HCT116 (cell line): ENCODE data around the gene DNAH9. TPM values are rescaled to one million over a fixed set of nuclear protein-coding genes. Genes with fewer than 3 reads are reported as not detected.

Source experiments
- ATAC-seq: fragments of 200-7000 bp; cut with Tn5 transposase; 2 replicates; pipeline ENCODE4 v1.9.1; 2020; ENCODE audit warnings: mild to moderate bottlenecking, moderate library complexity
- BruUV-seq: library from RNA; stranded (reverse); fragments of 400-500 nt; replicated peaks from 2 replicates; lab custom pipeline; 2021; lab: Mats Ljungman, UMichigan
- CTCF ChIA-PET: fragments of 300-600 bp; sonication (Branson Sonifier 250); formaldehyde crosslinking; loops from one replicate; lab custom pipeline; 2021; ENCODE audit warnings: antibody characterized with exemption; lab: Charles Lee
- POLR2A ChIA-PET: fragments of 300-600, 350-600 bp; sonication (Branson Sonifier 250); formaldehyde crosslinking; loops from one replicate; lab custom pipeline; 2021; ENCODE audit warnings: antibody characterized with exemption; lab: Charles Lee
- RAD21 ChIA-PET, 2 experiments: fragments of 300-600 bp; sonication (Branson Sonifier 250); formaldehyde crosslinking; loops; one replicate each; lab custom pipeline; 2023; ENCODE audit warnings: low total read pairs in 2 of 2; ENCODE audit not compliant: uncharacterized antibody in 2 of 2, unreplicated experiment in 2 of 2, low non-redundant PET in 1 of 2; lab: Charles Lee
- DNase-seq: peaks from one replicate; pipeline ENCODE4 v3.0.0-alpha.2; 2010; ENCODE audit warnings: low read depth, low spot score
- H2AFZ ChIP-seq: fragments of 200-600 bp; shearing (Covaris generic), sonication (generic); 2 replicates; pipeline ENCODE4 v1.6.1; 2017; ENCODE audit warnings: low read depth, mixed run types, mixed read lengths, antibody characterized with exemption, low read length; ENCODE audit not compliant: poor library complexity, severe bottlenecking
- H3K27ac ChIP-seq: 2 replicates; pipeline ENCODE4 v1.5.1; 2012; ENCODE audit warnings: low read depth, low read length
- H3K27me3 ChIP-seq: fragments of 200-600 bp; sonication (generic); 2 replicates; pipeline ENCODE4 v1.6.1; 2016; ENCODE audit warnings: mixed run types, low read length, mixed read lengths; ENCODE audit not compliant: insufficient read depth
- H3K36me3 ChIP-seq, 2 experiments: fragments of 200-500 bp in 1 of 2; fragments of 200-600 bp in 1 of 2; sonication (Bioruptor generic) in 1 of 2; sonication (generic) in 1 of 2; 2 replicates each; pipeline versions ENCODE4 v1.5.1 to v1.6.1; 2014 to 2016; ENCODE audit warnings: low read length in 2 of 2, inconsistent platforms in 1 of 2, mixed read lengths in 1 of 2, mixed run types in 1 of 2; ENCODE audit not compliant: insufficient read depth in 2 of 2, control insufficient read depth in 1 of 2
- H3K4me1 ChIP-seq, 2 experiments: fragments of 200-600 bp in 1 of 2; sonication (generic) in 1 of 2; 2 replicates each; pipeline versions ENCODE4 v1.5.1 to v1.6.1; 2012 to 2017; ENCODE audit warnings: low read length in 2 of 2, inconsistent platforms in 1 of 2, mild to moderate bottlenecking in 1 of 2, mixed read lengths in 1 of 2, mixed run types in 1 of 2, moderate library complexity in 1 of 2; ENCODE audit not compliant: insufficient read depth in 2 of 2, control insufficient read depth in 1 of 2
- H3K4me2 ChIP-seq: fragments of 200-600 bp; sonication (generic); 2 replicates; pipeline ENCODE4 v1.6.1; 2017; ENCODE audit warnings: mixed run types, low read length, mixed read lengths
- H3K4me3 ChIP-seq, 2 experiments: fragments of 200-600 bp in 1 of 2; sonication (generic) in 1 of 2; replicated peaks in 1 of 2; 2 replicates each; pipeline ENCODE4 v1.5.1; 2011 to 2016; ENCODE audit warnings: low read length in 2 of 2, control low read depth in 1 of 2, low read depth in 1 of 2, mild to moderate bottlenecking in 1 of 2, mixed read lengths in 1 of 2, mixed run types in 1 of 2
- H3K79me2 ChIP-seq: fragments of 200-600 bp; sonication (generic); 2 replicates; pipeline ENCODE4 v1.6.1; 2017; ENCODE audit warnings: mild to moderate bottlenecking, mixed run types, low read length, moderate library complexity, mixed read lengths; ENCODE audit not compliant: insufficient read depth
- H3K9ac ChIP-seq: fragments of 200-600 bp; sonication (generic); 2 replicates; pipeline ENCODE4 v1.6.1; 2016; ENCODE audit warnings: low read length, mixed read lengths
- H3K9me2 ChIP-seq: fragments of 200-600 bp; sonication (generic), shearing (Covaris generic); 2 replicates; pipeline ENCODE4 v1.6.1; 2017; ENCODE audit warnings: mixed run types, mild to moderate bottlenecking, moderate library complexity; ENCODE audit not compliant: insufficient read depth
- H3K9me3 ChIP-seq, 2 experiments: fragments of 200-500 bp in 1 of 2; fragments of 200-600 bp in 1 of 2; sonication (Bioruptor generic) in 1 of 2; sonication (generic) in 1 of 2; 2 replicates each; pipeline ENCODE4 v1.6.1; 2014 to 2017; ENCODE audit warnings: low read length in 2 of 2, mixed read lengths in 2 of 2, inconsistent platforms in 1 of 2, low read depth in 1 of 2, mild to moderate bottlenecking in 1 of 2, mixed run types in 1 of 2, moderate library complexity in 1 of 2; ENCODE audit not compliant: control insufficient read depth in 1 of 2, insufficient read depth in 1 of 2
- H4K20me1 ChIP-seq: fragments of 200-600 bp; sonication (generic), shearing (Covaris generic); 2 replicates; pipeline ENCODE4 v1.6.1; 2017; ENCODE audit warnings: mixed run types, mild to moderate bottlenecking, moderate library complexity; ENCODE audit not compliant: insufficient read depth
- ATF3 ChIP-seq: IDR thresholded peaks from 2 replicates; pipeline ENCODE4 v1.6.1; 2012
- CEBPB ChIP-seq: IDR thresholded peaks from 2 replicates; pipeline ENCODE4 v1.6.1; 2012; ENCODE audit warnings: low read depth
- EGR1 ChIP-seq: IDR thresholded peaks from 2 replicates; pipeline ENCODE4 v1.6.1; 2012; ENCODE audit warnings: low read depth
- EZH2phosphoT487 ChIP-seq: fragments of 200-600 bp; IDR thresholded peaks from 2 replicates; pipeline ENCODE4 v1.6.1; 2018; ENCODE audit warnings: antibody characterized with exemption, borderline replicate concordance
- POLR2A ChIP-seq: IDR thresholded peaks from 2 replicates; pipeline ENCODE4 v1.7.0; 2011; ENCODE audit warnings: borderline replicate concordance; ENCODE audit not compliant: insufficient read depth, insufficient read length; ENCODE audit errors: extremely low read depth
- POLR2AphosphoS5 ChIP-seq: IDR thresholded peaks from 2 replicates; pipeline ENCODE4 v1.6.1; 2011; ENCODE audit warnings: mild to moderate bottlenecking, low read depth, low read length, moderate library complexity
- RAD21 ChIP-seq: IDR thresholded peaks from 2 replicates; pipeline ENCODE4 v1.6.1; 2012; ENCODE audit warnings: low read depth, mild to moderate bottlenecking
- SIN3A ChIP-seq: IDR thresholded peaks from 2 replicates; pipeline ENCODE4 v1.6.1; 2012; ENCODE audit warnings: low read depth
- YY1 ChIP-seq: IDR thresholded peaks from 2 replicates; pipeline ENCODE4 v1.6.1; 2011; ENCODE audit warnings: low read length, low read depth, moderate library complexity, mild to moderate bottlenecking; ENCODE audit not compliant: insufficient replicate concordance; ENCODE audit errors: extremely low read depth
- ZBTB33 ChIP-seq: IDR thresholded peaks from 2 replicates; pipeline ENCODE4 v1.6.1; 2011; ENCODE audit warnings: mild to moderate bottlenecking, low read length, moderate library complexity; ENCODE audit not compliant: insufficient replicate concordance; ENCODE audit errors: extremely low read depth
- ZFX ChIP-seq: fragments of 450-650 bp; IDR thresholded peaks from 2 replicates; pipeline ENCODE4 v1.6.1; 2017
- ZNF274 ChIP-seq: fragments of 200-500 bp; sonication (Bioruptor generic); IDR thresholded peaks from 2 replicates; pipeline ENCODE4 v1.6.1; 2014; ENCODE audit warnings: mild to moderate bottlenecking, low read depth, low read length, inconsistent platforms
- intact Hi-C: fragments of 100-400 bp; cut with micrococcal nuclease; formaldehyde crosslinking; loops from 2 replicates; pipeline ENCODE4 v1.10.0; 2022
- total RNA-seq: library from RNA; stranded (reverse); gene quantifications from one replicate; pipeline ENCODE4 v1.2.1, GENCODE V29; 2021; ENCODE audit not compliant: unreplicated experiment

Gene DNAH9
- total RNA-seq, 1 experiment from 2014 or later = not detected

- H3K79me2 ChIP-seq = no peaks in the 10 kb centered on the region
- intact Hi-C loops = no loop called here
- no peak for ATAC-seq
- H3K9ac ChIP-seq = no peak overlapping the region
- H4K20me1 ChIP-seq = no peaks in the 10 kb centered on the region
- ChIA-PET POLR2A (no interaction called here), CTCF (no interaction called here)
- H3K27ac ChIP-seq = no peak overlapping the region
- no peak overlapping the region for H3K4me3 ChIP-seq
- no peaks in the 10 kb centered on the region for H3K9me3 ChIP-seq
- no peak for DNase-seq
- no peaks in the 10 kb centered on the region for H3K4me1 ChIP-seq
- H2AFZ ChIP-seq = no peak overlapping the region
- BruUV-seq = no TSS peak
- TF ChIP-seq ZFX (no peak), ATF3 (no peak), EZH2phosphoT487 (no peak), ZBTB33 (no peak), POLR2AphosphoS5 (no peak), ZNF274 (no peak), SIN3A (no peak), CEBPB (no peak), EGR1 (no peak), YY1 (no peak), POLR2A (no peak), RAD21 (no peak)
- TF ChIP-seq, all 23 proteins: peak for 0
- H3K27me3 ChIP-seq = no peaks in the 10 kb centered on the region
- RAD21 ChIA-PET = no interaction called here
- no peak overlapping the region for H3K4me2 ChIP-seq
- H3K36me3 ChIP-seq = no peaks in the 10 kb centered on the region
- H3K9me2 ChIP-seq = no peaks in the 10 kb centered on the region
These were observed 12.8 kb downstream of the DNAH9 start for GRCh38 chr17:11610999-11611566.
